Medulla oblongata (tissue), 1 donor: ENCODE results near the gene EFCAB12.
"Not testable (repeated sequence)": the region's sequence is repeated elsewhere in the genome, so short reads cannot be mapped to it uniquely, and the experiment has no call there.

Experiments
- DNase-seq: peaks from one replicate; pipeline ENCODE4 v3.0.0-alpha.2; 2015; ENCODE audit errors: extremely low spot score

EFCAB12 gene

GRCh38 chr3:129369711-129370110 lies 58.7 kb downstream of the EFCAB12 start:
- no peak for DNase-seq

- DNase-seq = no peak
These were observed 60.6 kb downstream of the EFCAB12 start for GRCh38 chr3:129367821-129368220.

- no peak for DNase-seq
These were observed 62.1 kb downstream of the EFCAB12 start for GRCh38 chr3:129366312-129366831.

GRCh38 chr3:129365296-129366136 lies 62.9 kb downstream of the EFCAB12 start:
- DNase-seq = no peak

- DNase-seq = not testable (repeated sequence)
These were observed 63.6 kb downstream of the EFCAB12 start for GRCh38 chr3:129364811-129365210.

- DNase-seq = not testable (repeated sequence)
These were observed 65.1 kb downstream of the EFCAB12 start for GRCh38 chr3:129363356-129363755.

- DNase-seq = no peak
These were observed 67.6 kb downstream of the EFCAB12 start for GRCh38 chr3:129360705-129361460.

- no peak for DNase-seq
These were observed 68.2 kb downstream of the EFCAB12 start for GRCh38 chr3:129360171-129360611.

- no peak for DNase-seq
These were observed 69.6 kb downstream of the EFCAB12 start for GRCh38 chr3:129358772-129359371.

- DNase-seq = no peak
These were observed 70.2 kb downstream of the EFCAB12 start for GRCh38 chr3:129358177-129358771.

GRCh38 chr3:129357616-129358015 lies 70.8 kb downstream of the EFCAB12 start:
- DNase-seq = no peak

GRCh38 chr3:129356756-129357425 lies 71.5 kb downstream of the EFCAB12 start:
- no peak for DNase-seq

- DNase-seq = no peak
These were observed 74.9 kb downstream of the EFCAB12 start for GRCh38 chr3:129353589-129353941.

- no peak for DNase-seq
These were observed 75.5 kb downstream of the EFCAB12 start for GRCh38 chr3:129352650-129353588.

- DNase-seq = no peak
These were observed 76.4 kb downstream of the EFCAB12 start for GRCh38 chr3:129352045-129352444.
